ENCODE data around the gene PLCG2. TPM values are rescaled to one million over a fixed set of nuclear protein-coding genes. Genes with fewer than 3 reads are reported as not detected.

The PLCG2 gene
- total and polyA plus RNA-seq, 2 experiments from 2014 or later = 3.5 to 10.4 TPM

DNA sequence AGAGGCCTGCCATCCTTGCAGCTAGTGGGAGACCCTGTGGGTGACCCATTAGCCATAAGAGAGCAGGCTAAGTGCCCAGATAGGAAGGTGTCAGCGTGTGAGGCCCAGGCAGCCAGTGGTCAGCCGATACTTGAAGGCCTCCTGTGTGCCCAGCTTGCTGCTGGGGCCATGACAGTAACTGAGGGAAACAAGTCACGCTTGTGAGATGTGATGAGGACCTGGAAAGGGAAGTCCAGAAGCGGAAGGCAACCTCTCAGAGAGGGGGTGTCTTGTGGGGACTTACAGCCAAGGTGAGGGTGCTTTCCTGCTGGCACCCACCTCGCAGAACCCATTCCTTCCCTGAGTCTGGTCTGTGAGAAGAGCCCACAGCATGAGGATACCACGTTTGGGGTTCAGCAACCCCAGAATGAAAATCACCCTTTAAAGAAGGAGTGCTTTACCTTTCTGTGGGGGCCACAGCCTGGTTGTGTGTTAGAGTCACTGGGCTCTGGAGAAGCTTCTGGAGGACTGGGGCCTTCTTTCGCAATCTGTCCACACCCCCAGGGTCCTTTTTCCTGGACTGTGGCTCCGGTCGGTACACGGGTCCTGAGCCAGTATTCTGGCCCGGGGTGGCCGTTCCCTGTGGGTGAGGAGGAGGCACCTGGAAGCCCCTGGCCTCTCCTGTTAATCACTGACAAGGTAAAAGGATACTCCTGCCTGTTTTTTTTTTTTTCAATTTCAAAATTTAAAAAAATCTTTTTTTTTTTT is 53.9 kb downstream of the PLCG2 start:
- Histone ChIP-seq H3K27ac (no peak overlapping the region), H3K27me3 (no peaks in the 10 kb centered on the region), H3K36me3 (no peaks in the 10 kb centered on the region), H3K4me1 (ENCODE audit: low read depth) (peaks cover 9% of the 10 kb centered on the region), H3K4me3 (no peak overlapping the region), H3K9me3 (ENCODE audit: low read depth) (no peaks in the 10 kb centered on the region)
- TF ChIP-seq, protein P1, sequence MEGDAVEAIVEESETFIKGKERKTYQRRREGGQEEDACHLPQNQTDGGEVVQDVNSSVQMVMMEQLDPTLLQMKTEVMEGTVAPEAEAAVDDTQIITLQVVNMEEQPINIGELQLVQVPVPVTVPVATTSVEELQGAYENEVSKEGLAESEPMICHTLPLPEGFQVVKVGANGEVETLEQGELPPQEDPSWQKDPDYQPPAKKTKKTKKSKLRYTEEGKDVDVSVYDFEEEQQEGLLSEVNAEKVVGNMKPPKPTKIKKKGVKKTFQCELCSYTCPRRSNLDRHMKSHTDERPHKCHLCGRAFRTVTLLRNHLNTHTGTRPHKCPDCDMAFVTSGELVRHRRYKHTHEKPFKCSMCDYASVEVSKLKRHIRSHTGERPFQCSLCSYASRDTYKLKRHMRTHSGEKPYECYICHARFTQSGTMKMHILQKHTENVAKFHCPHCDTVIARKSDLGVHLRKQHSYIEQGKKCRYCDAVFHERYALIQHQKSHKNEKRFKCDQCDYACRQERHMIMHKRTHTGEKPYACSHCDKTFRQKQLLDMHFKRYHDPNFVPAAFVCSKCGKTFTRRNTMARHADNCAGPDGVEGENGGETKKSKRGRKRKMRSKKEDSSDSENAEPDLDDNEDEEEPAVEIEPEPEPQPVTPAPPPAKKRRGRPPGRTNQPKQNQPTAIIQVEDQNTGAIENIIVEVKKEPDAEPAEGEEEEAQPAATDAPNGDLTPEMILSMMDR (IDR thresholded peaks at IDR 0.05; ENCODE audit: low read depth, low read length) = no peak
- DNase-seq (ENCODE audit: low read depth in 1 of 2, low spot score in 1 of 2) = peak in 1 of 2 donors; percentile 51

DNA sequence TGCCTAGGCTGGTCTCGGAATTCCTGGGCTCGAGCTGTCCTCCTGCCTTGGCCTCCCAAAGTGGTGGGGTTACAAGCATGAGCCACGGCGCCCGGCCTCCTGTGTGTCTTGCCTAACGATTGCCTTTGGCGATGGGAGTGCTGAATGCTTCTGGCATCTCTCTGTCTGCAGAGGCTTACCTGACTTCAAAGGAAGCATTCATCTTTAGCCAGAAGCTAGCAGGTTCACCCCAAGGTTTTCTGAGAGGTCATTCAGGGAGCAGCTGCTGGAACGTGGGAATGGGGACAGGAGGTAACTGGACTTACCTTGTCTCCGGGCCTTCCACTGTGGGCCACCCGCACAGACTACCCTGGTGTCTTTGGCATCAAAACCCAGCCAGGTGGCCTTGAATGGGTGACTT is 54.7 kb downstream of the PLCG2 start:
- H3K36me3 ChIP-seq = no peaks in the 10 kb centered on the region

DNA sequence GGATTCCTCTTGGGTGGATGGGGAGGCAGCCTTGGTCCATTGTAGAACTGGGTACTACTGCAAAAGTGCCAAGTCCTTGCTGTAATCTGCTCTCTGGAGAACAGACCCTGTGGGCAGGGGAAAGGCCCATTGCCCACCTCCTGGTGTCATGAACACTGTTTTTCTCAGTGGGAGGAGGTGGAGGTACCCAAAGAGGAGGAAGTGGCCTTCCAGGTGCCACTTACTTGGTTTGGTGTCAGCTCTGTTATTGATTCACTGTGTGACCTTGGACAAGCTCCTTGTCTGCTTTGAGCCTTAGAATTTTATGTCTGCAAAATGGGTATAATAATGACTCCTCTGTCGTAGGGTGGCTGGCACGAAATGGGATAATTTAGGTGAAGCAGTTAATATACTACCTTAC is 55.8 kb downstream of the PLCG2 start:
- H3K4me3 ChIP-seq = no peak overlapping the region
- no peaks in the 10 kb centered on the region for H3K27me3 ChIP-seq
- no peak for DNase-seq (ENCODE audit: low read depth in 1 of 2, low spot score in 1 of 2)
- TF ChIP-seq, protein P1 (IDR thresholded peaks at IDR 0.05; ENCODE audit: low read depth, low read length) = no peak
- H3K9me3 ChIP-seq (ENCODE audit: low read depth) = no peaks in the 10 kb centered on the region
- no peak overlapping the region for H3K27ac ChIP-seq
- no peaks in the 10 kb centered on the region for H3K36me3 ChIP-seq
- H3K4me1 ChIP-seq (ENCODE audit: low read depth) = peaks cover 9% of the 10 kb centered on the region

More for the DNA sequence above, 54.7 kb downstream of the PLCG2 start:
- TF ChIP-seq, protein P1 (IDR thresholded peaks at IDR 0.05; ENCODE audit: low read depth, low read length) = no peak
- Histone ChIP-seq H3K27me3 (no peaks in the 10 kb centered on the region), H3K4me3 (no peak overlapping the region), H3K4me1 (ENCODE audit: low read depth) (peaks cover 9% of the 10 kb centered on the region), H3K27ac (no peak overlapping the region), H3K9me3 (ENCODE audit: low read depth) (no peaks in the 10 kb centered on the region)
- no peak for DNase-seq (ENCODE audit: low read depth in 1 of 2, low spot score in 1 of 2)

DNA sequence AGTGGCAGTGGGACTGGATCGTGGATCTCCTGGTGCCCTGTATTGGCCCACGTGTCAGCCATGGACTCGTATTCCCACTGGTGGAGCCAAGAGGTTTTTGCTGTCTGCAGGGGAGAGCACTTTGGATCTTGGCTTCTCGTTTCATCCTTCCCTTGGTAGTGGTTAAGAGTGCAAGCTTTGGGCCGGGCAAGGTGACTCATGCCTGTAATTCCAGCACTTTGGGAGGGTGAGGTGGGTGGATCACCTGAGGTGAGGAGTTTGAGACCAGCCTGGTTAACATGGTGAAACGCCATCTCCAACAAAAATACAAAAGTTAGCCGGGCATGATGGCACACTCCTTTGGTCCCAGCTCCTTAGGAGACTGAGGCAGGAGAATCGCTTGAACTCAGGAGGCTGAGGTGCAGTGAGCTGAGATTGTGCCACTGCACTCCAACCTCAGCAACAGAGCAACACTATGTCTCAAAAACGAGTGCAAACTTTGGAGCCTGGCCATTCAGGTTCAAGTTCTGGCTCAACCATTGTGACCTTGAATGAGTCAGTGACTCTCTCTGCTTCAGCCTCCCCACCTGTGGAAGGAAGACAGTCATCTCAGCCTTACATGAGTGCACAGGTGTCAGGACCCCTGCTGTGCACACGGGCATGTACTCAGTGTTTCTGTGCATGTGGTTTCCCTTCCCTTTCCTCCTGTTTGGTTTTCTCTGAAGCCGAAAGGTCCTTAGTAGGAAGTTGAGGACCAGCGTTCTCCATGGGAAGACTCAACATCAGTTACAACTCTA is 57.4 kb downstream of the PLCG2 start:
- Histone ChIP-seq H3K4me1 (ENCODE audit: low read depth) (peaks cover 9% of the 10 kb centered on the region), H3K9me3 (ENCODE audit: low read depth) (no peaks in the 10 kb centered on the region), H3K27ac (no peak overlapping the region), H3K27me3 (no peaks in the 10 kb centered on the region), H3K4me3 (no peak overlapping the region), H3K36me3 (no peaks in the 10 kb centered on the region)
- no peak for DNase-seq (ENCODE audit: low read depth in 1 of 2, low spot score in 1 of 2)
- TF ChIP-seq, protein P1 (IDR thresholded peaks at IDR 0.05; ENCODE audit: low read depth, low read length) = no peak

DNA sequence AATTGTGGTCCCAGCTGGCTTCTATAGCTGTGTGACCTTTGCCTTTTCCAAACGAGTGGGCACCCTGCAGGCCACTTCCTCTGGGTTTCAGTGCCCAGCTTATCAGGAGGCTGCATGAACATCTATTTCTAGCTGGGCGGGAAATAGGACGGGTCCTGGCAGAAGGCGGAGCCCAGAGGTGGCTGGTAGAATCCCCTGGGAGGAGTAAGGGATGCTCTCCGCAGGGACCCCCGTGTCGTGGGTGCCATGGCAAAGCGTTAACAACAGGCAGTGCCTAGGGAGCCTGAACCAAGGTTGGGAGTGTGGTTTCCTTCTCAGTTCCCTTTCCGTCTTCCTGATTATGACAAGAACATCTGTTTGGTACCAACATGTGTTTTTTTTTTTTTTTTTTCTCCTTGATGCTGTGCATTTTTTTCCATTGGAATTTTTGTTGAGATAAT is 58.2 kb downstream of the PLCG2 start:
- Histone ChIP-seq H3K4me1 (ENCODE audit: low read depth) (peaks cover 8% of the 10 kb centered on the region), H3K27me3 (no peaks in the 10 kb centered on the region), H3K9me3 (ENCODE audit: low read depth) (no peaks in the 10 kb centered on the region), H3K36me3 (no peaks in the 10 kb centered on the region), H3K4me3 (no peak overlapping the region), H3K27ac (no peak overlapping the region)
- DNase-seq (ENCODE audit: low read depth in 1 of 2, low spot score in 1 of 2) = no peak
- TF ChIP-seq, protein P1 (IDR thresholded peaks at IDR 0.05; ENCODE audit: low read depth, low read length) = no peak

All from cardiac muscle cell (in vitro differentiated cells and primary cell).